Lung (tissue), 12 donors: Measurements from ENCODE around the gene CCDC60. TPM values are rescaled to one million over a fixed set of nuclear protein-coding genes. Genes with fewer than 3 reads are reported as not detected.

ENCODE experiments used
- ATAC-seq: fragments of 200-7000 bp; cut with Tn5 transposase; one replicate; pipeline ENCODE4 v1.9.1; 2020; ENCODE audit warnings: moderate number of reproducible peaks; ENCODE audit not compliant: insufficient read depth, low FRiP score
- DNase-seq, 3 donors: peaks; one replicate each; pipeline ENCODE4 v3.0.0-alpha.2; 2013 to 2017
- H3K27ac ChIP-seq, 2 donors: one replicate each; pipeline ENCODE4 v1.5.1; 2013; ENCODE audit warnings: mild to moderate bottlenecking in 2 of 2, moderate library complexity in 2 of 2, control low read depth in 1 of 2, inconsistent platforms in 1 of 2, low read depth in 1 of 2, low read length in 1 of 2
- H3K27me3 ChIP-seq, 3 donors: one replicate each; pipeline ENCODE4 v1.5.1; 2013; ENCODE audit warnings: low read length in 2 of 3; ENCODE audit not compliant: control insufficient read depth in 3 of 3, insufficient read depth in 3 of 3
- H3K36me3 ChIP-seq, 4 donors: one replicate each; pipeline ENCODE4 v1.5.1; 2013; ENCODE audit warnings: low read length in 4 of 4, mild to moderate bottlenecking in 1 of 4, moderate library complexity in 1 of 4; ENCODE audit not compliant: control insufficient read depth in 4 of 4, insufficient read depth in 4 of 4
- H3K4me1 ChIP-seq, 5 donors: one replicate each; pipeline ENCODE4 v1.5.1; 2013; ENCODE audit warnings: low read length in 5 of 5, mild to moderate bottlenecking in 2 of 5, moderate library complexity in 1 of 5; ENCODE audit not compliant: control insufficient read depth in 5 of 5, insufficient read depth in 5 of 5
- H3K4me3 ChIP-seq: one replicate; pipeline ENCODE4 v1.5.1; 2013; ENCODE audit warnings: mild to moderate bottlenecking, control low read depth, moderate library complexity
- H3K9ac ChIP-seq, 2 donors: one replicate each; pipeline ENCODE4 v1.5.1; 2013; ENCODE audit warnings: low read length in 2 of 2, control low read depth in 1 of 2; ENCODE audit not compliant: insufficient read depth in 1 of 2
- H3K9me3 ChIP-seq, 4 donors: one replicate each; pipeline ENCODE4 v1.5.1; 2013; ENCODE audit warnings: low read length in 3 of 4, mild to moderate bottlenecking in 1 of 4, moderate library complexity in 1 of 4; ENCODE audit not compliant: control insufficient read depth in 4 of 4, insufficient read depth in 3 of 4
- CTCF ChIP-seq: IDR thresholded peaks from 2 replicates; pipeline ENCODE4 v1.5.1; 2012; ENCODE audit warnings: mild to moderate bottlenecking; ENCODE audit errors: control extremely low read depth, extremely low read depth
- WGBS, 2 donors: extraction: QIAGEN DNeasy Blood & Tissue Kit; methylation state at CpG; one replicate each; pipeline ENCODE4 v1.1.7; 2013; 5-methylcytosine and 5-hydroxymethylcytosine counted together
- polyA plus RNA-seq, 2 donors: library from polyadenylated mRNA; stranded (reverse); fragments of 200-250 nt; gene quantifications; one replicate each; pipeline ENCODE4 v1.2.1, GENCODE V29; 2013
- total RNA-seq, 2 donors: library from RNA; depleted of rRNA in 1 of 2; stranded (reverse); fragments of >200 nt in 1 of 2; gene quantifications; one replicate each; pipeline ENCODE4 v1.2.1, GENCODE V29; 2014 to 2021
- donor health status: control.
- donor health status: control.
- donor health status: Bipolar disorder and iron deficiency.
- donor health status: healthy.
- donor health status: DM: yes; HTN: yes; CAD: no.

The CCDC60 gene
- total and polyA plus RNA-seq, 4 donors, result 2.1 to 7.6 (median 3.5) TPM

GRCh38 chr12:119480551-119480950, 146.0 kb downstream of the CCDC60 start:
- ATAC-seq, result no peak
- Histone ChIP-seq H3K4me3 (no peak overlapping the region), H3K27ac (no peak overlapping the region), H3K36me3 (no peaks in the 10 kb centered on the region), H3K9ac (no peak overlapping the region), H3K9me3 (peaks cover 0 to 12% (median 0%) of the 10 kb centered on the region in 4 donors), H3K27me3 (no peaks in the 10 kb centered on the region), H3K4me1 (no peaks in the 10 kb centered on the region)
- 93 to 100% methylated on average over 1 of the region's 1 CpG for WGBS, 2 donors
- no peak for TF ChIP-seq CTCF
- DNase-seq, result no peak

GRCh38 chr12:119486599-119487154, 152.1 kb downstream of the CCDC60 start:
- DNase-seq (no peak), ATAC-seq (no peak)
- H3K9ac ChIP-seq, result no peak overlapping the region
- no peaks in the 10 kb centered on the region for H3K4me1 ChIP-seq
- peaks cover 0 to 7% (median 0%) of the 10 kb centered on the region in 4 donors for H3K9me3 ChIP-seq
- WGBS, 2 donors, result 41 to 48% methylated on average over 4 of the region's 4 CpGs
- H3K4me3 ChIP-seq, result no peak overlapping the region
- TF ChIP-seq CTCF, result no peak
- H3K27ac ChIP-seq, result no peak overlapping the region
- no peaks in the 10 kb centered on the region for H3K27me3 ChIP-seq
- no peaks in the 10 kb centered on the region for H3K36me3 ChIP-seq

- DNase-seq, result no peak
- no peak for ATAC-seq
- H3K27me3 ChIP-seq, result peaks cover 0 to 4% (median 3%) of the 10 kb centered on the region in 3 donors
- H3K4me3 ChIP-seq, result no peak overlapping the region
- TF ChIP-seq CTCF, result no peak
- no peaks in the 10 kb centered on the region for H3K4me1 ChIP-seq
- no peak overlapping the region for H3K27ac ChIP-seq
- WGBS, 2 donors, result 91 to 93% methylated on average over 5 of the region's 5 CpGs
- no peaks in the 10 kb centered on the region for H3K36me3 ChIP-seq
- no peaks in the 10 kb centered on the region for H3K9me3 ChIP-seq
- no peak overlapping the region for H3K9ac ChIP-seq
Observed at GRCh38 chr12:119491814-119492213, 157.3 kb downstream of the CCDC60 start.

GRCh38 chr12:119500209-119500608, 165.7 kb downstream of the CCDC60 start:
- no peaks in the 10 kb centered on the region for H3K9me3 ChIP-seq
- ATAC-seq (no peak), DNase-seq (no peak)
- TF ChIP-seq CTCF, result no peak
- H3K9ac ChIP-seq, result no peak overlapping the region
- H3K4me1 ChIP-seq, result no peaks in the 10 kb centered on the region
- no peaks in the 10 kb centered on the region for H3K36me3 ChIP-seq
- H3K27me3 ChIP-seq, result peaks cover 0 to 4% (median 3%) of the 10 kb centered on the region in 3 donors
- H3K27ac ChIP-seq, result no peak overlapping the region
- no peak overlapping the region for H3K4me3 ChIP-seq
- 80 to 94% methylated on average over 4 of the region's 4 CpGs for WGBS, 2 donors
